H1 (cell line): ENCODE data around the gene ANXA2. TPM values are rescaled to one million over a fixed set of nuclear protein-coding genes. Genes with fewer than 3 reads are reported as not detected.

Experiments
- ASH2L ChIP-seq: fragments of 200-600, 300-600 bp; sonication (generic); IDR thresholded peaks from one replicate; pipeline ENCODE4 v1.7.1; 2017; ENCODE audit warnings: low read length
- BCL11A ChIP-seq, 2 experiments: IDR thresholded peaks; one replicate each; pipeline ENCODE4 v1.6.1; 2011; ENCODE audit warnings: low read depth in 2 of 2, low read length in 2 of 2, mild to moderate bottlenecking in 2 of 2
- CHD1 ChIP-seq: IDR thresholded peaks from 2 replicates; pipeline ENCODE4 v1.6.1; 2012; ENCODE audit warnings: low read depth, low read length, improper control_type of control experiment
- POLR2A ChIP-seq, 2 experiments: IDR thresholded peaks; 1 replicate in 1 of 2; 2 replicates in 1 of 2; pipeline ENCODE4 v1.6.1; 2011; ENCODE audit warnings: low read depth in 2 of 2, low read length in 2 of 2, mild to moderate bottlenecking in 2 of 2; ENCODE audit errors: control extremely low read depth in 1 of 2
- SIN3A ChIP-seq, 2 experiments: IDR thresholded peaks in 1 of 2; conservative IDR thresholded peaks in 1 of 2; 2 replicates each; pipeline ENCODE4 v1.6.1; 2011 to 2012; ENCODE audit warnings: low read length in 2 of 2, improper control_type of control experiment in 1 of 2, low read depth in 1 of 2, mild to moderate bottlenecking in 1 of 2
- SIX5 ChIP-seq: IDR thresholded peaks from 2 replicates; pipeline ENCODE4 v1.6.1; 2011; ENCODE audit warnings: mild to moderate bottlenecking, low read depth, low read length
- polyA plus RNA-seq, 7 experiments: library from polyadenylated mRNA; depleted of rRNA in 3 of 7; stranded (reverse) in 5 of 7; unstranded in 2 of 7; fragments of >200 nt in 5 of 7; fragments of 200-250 nt in 2 of 7; gene quantifications; 1 replicate in 5 of 7; 2 replicates in 1 of 7; 4 replicates in 1 of 7; pipeline versions ENCODE4 v1.2.1 to v1.2.3, GENCODE V29; 2011 to 2013; ENCODE audit warnings: missing spikeins in 2 of 7, mixed read lengths in 2 of 7
- total RNA-seq: library from RNA; stranded (reverse); fragmentation: NEBNext Ultra II Directional; extraction: Animal tissue kit (Norgen Biotek cat#: 25700); gene quantifications from 2 replicates; pipeline ENCODE4 v1.2.1, GENCODE V29; 2021

ANXA2 gene
- total and polyA plus RNA-seq, 2 of the 8 experiments (the other 6 are each of a cell fraction or from before 2014, with no cell fraction given) = 178 to 217 TPM

DNA sequence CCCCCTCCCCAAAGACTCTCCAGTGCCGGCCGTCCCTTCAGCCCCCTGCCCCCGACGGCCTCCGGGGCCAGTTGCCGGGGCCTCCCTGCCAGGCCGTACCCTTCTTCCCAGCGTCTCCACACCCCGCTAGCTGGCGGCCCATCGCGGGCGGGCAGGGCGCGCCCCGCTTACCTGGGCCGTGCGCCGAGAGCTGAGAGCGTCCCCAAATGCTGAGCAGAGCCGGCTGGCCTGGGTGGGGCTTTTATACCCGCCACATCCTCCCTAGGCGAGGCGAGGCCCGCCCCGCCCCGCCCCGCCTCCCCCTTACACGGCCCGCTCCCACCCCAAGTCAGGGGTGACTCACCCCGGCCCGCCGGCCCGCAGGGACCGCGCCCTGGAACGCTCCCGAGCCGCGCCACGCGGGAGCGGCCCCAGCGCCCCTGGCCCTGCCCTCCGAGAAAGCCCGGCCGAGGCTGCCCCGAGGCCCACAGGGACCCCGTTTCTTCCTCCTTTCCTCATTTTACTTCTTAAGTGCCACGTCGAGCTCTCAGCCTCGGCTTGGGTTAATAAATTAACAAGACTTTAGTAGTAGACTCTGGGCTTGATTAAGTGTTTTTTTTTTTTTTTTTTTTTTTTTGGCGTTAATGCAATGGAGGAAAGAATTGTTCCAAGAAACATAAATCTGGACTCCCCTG lies at the start of gene ANXA2 (continued):
- no peak; a peak in 1 of 4 replicates for TF ChIP-seq SIN3A (conservative IDR thresholded peaks at IDR 0.05 in 1 of 2, IDR thresholded peaks at IDR 0.05 in 1 of 2; ENCODE audit: low read depth in 1 of 2, low read length in 2 of 2)
- TF ChIP-seq ASH2L = no peak
- no peak for TF ChIP-seq SIX5
- TF ChIP-seq CHD1 = no peak
- peak in 1 of 2 experiments; percentile 44; a peak in 2 of 3 replicates for TF ChIP-seq POLR2A (IDR thresholded peaks at IDR 0.05; ENCODE audit: control extremely low read depth in 1 of 2, low read depth in 2 of 2, low read length in 2 of 2)
- TF ChIP-seq BCL11A (IDR thresholded peaks at IDR 0.05; ENCODE audit: low read depth in 2 of 2, low read length in 2 of 2) = no peak
